Right ventricle myocardium superior (tissue), 1 donor: Measurements from ENCODE around the gene ZGPAT. TPM values are rescaled to one million over a fixed set of nuclear protein-coding genes. Genes with fewer than 3 reads are reported as not detected.

ENCODE experiments used
- ATAC-seq: fragments of 200-7000 bp; cut with Tn5 transposase; one replicate; pipeline ENCODE4 v1.9.1; 2020; ENCODE audit warnings: mild to moderate bottlenecking; ENCODE audit not compliant: poor library complexity
- DNase-seq: peaks from one replicate; pipeline ENCODE4 v3.0.0-alpha.2; 2020
- intact Hi-C: fragments of 100-400 bp; cut with DNase I; formaldehyde crosslinking; loops from one replicate; pipeline ENCODE4 v1.11.2; 2022
- total RNA-seq: library from RNA; stranded (reverse); fragmentation: NEBNext Ultra II Directional; extraction: Animal tissue kit (Norgen Biotek cat#: 25700); gene quantifications from one replicate; pipeline ENCODE4 v1.2.1, GENCODE V29; 2021
- donor health status: DM: no; HTN: yes; CAD: no; lungs with severe emphysema.

Gene ZGPAT
- total RNA-seq, 1 donor from 2014 or later = 16.0 TPM

GRCh38 chr20:63748934-63749270, 41.1 kb downstream of the ZGPAT start:
- DNase-seq = no peak
- ATAC-seq = no peak
- intact Hi-C loops = no loop called here

GRCh38 chr20:63749597-63750508, 42.0 kb downstream of the ZGPAT start:
- DNase-seq (no peak), ATAC-seq (no peak)
- intact Hi-C loops = no loop called here

DNA sequence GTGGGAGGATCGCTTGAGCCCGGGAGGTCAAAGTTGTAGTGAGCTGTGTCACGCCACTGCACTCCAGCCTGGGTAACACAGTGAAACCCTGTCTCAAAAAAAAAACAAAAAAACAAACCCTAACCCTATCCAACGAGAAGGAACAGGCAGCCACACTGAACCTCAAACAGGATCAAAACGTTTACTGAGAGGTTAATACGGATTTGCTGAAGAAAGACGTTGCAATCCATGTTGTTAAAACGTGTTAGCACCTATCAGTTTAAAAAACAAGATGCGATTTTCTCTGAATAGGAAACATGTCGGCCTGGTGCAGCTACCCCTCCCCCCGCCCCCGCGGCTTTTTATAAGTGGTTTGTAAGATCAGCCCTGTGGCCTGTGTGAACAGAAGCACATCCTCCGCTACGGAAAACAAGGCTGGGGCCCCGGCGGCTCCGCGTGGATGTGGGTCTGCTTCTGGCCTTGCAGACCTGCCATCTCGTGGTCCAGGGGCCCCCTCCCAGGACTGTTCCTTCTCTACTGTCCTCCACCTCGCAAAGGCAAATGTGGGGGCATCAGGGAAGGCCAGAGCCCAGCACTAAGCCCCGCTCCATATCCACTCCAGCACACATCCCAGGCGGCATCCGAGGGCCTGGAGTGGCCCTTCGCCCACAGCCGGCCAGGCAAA, 43.1 kb downstream of the ZGPAT start:
- DNase-seq (no peak), ATAC-seq (no peak)
- intact Hi-C loops = no loop called here

DNA sequence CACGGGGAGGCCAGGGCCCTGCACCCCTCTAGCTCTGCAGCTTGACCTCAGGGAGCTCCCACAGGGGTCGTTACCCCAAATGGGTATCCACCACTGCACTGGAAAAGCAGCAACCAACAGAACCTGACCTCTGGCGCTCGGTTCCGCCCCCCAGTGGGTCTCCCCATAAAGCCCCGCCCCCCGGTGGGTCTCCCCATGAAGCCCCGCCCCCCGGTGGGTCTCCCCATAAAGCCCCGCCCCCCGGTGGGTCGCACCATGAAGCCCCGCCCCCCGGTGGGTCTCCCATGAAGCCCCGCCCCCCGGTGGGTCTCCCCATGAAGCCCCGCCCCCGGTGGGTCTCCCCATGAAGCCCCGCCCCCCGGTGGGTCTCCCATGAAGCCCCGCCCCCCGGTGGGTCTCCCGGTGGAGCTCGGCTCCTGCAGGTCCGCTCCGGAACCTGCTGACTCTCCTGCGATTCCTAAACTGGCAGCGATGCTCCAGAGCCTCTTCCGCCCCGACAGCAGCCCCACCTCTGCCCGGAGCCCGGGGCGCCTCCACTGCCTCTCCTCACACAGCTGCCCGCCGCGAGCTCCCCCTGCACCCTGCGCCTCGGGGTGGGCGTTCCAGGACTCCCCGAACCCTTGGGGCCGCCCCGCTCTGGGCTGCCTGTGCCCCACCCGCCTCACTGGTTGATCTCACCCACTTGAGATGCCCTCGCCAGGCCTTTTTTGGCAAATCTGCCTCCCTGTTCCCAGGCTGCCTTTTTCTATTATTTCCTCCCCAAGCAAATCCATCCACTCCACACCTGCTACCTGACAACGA, 43.8 kb downstream of the ZGPAT start:
- ATAC-seq = no peak
- intact Hi-C loops = no loop called here
- no peak for DNase-seq

DNA sequence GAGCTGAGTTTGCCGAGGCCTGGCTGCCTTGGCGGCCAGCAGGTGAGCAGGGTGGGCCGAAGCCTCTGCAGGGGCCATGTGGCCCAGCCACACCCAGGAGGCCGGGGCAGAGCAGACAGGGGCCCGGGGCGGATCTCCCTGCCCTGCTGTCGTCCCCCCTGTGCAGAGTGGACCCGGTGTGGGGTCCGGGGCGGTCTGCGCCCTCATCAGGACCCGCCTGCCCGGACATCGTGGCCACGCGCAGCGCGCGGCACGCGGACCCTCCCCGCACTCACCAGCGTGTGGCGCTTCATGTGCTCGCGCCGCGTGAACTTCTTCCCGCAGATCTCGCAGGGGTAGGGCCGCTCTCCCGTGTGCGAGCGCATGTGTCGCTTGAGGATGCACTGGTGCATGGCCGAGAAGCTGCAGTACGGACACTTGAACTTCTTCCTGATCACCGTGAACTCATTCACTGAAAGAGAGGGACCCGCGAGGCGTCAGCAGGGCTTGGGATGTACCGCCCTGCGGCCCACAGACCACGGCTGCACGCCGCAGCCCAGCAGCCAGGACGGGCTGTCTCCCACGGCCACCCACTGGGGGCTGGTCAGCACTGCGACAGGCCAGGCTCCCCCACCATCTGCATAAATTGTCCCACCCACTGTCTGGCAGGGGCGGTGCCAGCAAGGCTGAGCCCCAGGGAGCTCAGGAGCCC, 44.7 kb downstream of the ZGPAT start:
- DNase-seq (no peak), ATAC-seq (no peak)
- intact Hi-C loops = no loop called here

DNA sequence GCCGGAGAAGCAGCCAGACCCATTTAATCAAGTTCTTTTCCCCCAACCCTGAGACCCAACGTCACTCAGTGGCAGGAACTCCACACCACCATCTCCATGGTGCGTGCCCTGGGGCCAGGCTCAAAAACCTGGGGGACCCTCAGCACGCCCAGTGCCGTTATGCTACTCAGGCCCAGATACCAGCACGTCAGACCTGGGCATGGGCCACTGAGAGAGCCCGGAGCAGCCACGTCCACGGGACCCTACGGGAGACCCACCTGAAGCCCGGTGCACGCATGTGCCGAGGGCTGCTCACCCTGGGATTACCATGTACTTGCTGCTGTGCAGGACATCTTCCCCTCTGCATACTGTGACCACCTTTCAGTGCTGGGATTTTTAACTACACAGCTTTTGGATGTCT, 45.5 kb downstream of the ZGPAT start:
- DNase-seq = no peak
- intact Hi-C loops = no loop called here
- ATAC-seq = no peak

GRCh38 chr20:63754008-63754407, 46.2 kb downstream of the ZGPAT start:
- no peak for DNase-seq
- peak; percentile 14 for ATAC-seq
- intact Hi-C loops = no loop called here

DNA sequence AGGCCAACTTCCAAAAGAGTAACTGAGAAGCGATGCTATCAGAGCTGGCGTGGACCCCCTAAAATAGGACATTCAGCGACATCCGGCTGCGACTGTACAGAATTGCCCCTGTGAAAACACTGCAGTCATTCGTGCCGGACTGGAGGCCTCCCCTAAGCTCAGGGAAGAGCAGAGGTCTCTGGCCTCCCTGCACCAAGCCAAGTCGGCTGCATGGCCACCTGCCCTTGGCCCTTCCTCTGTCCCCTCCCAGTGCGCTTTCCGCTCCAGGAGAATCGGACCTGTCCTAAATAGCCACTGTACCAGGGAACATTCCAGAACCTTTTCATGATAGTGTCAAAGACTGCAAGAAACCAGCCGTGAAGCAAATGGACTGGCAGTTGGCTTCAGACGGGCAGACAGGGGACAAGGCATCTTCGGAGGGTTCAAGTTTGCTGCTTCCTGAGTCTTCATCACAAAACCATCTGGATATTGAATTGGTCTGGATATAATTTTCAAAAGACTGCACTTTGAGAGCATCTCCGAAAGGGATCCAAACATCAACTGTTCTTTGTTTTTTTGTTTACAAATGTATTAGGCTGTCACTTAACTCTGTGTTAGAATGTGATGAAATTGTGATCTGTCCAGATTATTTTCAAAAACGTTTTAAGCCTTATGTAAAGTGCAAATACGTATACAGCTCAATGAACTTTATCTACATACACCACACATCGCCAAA, 48.3 kb downstream of the ZGPAT start:
- DNase-seq = no peak
- ATAC-seq = no peak
- intact Hi-C loops = no loop called here

GRCh38 chr20:63756648-63756991, 48.8 kb downstream of the ZGPAT start:
- DNase-seq = no peak
- no peak for ATAC-seq
- intact Hi-C loops = no loop called here

GRCh38 chr20:63758152-63758551, 50.3 kb downstream of the ZGPAT start:
- ATAC-seq = no peak
- DNase-seq = no peak
- intact Hi-C loops = no loop called here

GRCh38 chr20:63759377-63759901, 51.6 kb downstream of the ZGPAT start:
- ATAC-seq (no peak), DNase-seq (no peak)
- intact Hi-C loops = no loop called here

DNA sequence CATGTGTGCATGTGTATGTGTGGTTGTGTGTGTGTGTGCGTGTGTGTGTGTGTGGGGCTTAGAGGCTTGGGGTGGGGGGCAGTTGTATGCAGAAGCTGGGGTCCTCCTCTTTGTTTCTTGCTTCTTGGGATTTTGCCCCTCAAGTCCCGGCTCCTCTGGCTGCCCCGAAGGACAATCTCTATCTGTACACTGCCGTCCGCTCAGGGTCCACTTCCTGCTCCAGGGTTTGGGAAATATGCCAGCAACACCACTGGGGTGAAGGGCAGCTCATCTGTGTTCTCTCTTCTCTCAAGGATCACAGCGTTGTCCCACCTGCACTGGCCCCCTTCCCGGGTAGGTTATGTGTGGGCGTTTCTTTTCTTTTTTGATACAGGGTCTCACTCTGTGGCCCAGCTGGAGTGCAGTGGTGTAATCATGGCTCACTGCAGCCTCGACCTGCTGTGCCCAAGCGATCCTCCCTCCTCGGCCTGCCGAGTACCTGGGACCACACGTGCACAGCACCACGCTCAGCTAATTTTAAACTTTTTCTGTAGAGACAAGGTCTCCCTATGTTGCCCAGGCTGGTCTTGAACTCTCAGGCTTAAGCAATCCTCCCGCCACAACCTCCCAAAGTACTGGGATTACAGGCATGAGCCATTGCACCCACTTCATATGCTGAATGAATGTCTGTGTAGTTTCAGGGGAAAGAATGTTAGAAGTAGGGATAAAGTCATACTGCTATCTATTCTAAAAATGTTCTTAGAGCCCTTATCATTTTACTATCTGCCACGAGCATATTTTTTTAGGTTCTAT, 57.4 kb downstream of the ZGPAT start:
- DNase-seq = no peak
- ATAC-seq = no peak

GRCh38 chr20:63765902-63766301, 58.1 kb downstream of the ZGPAT start:
- intact Hi-C loops = no loop called here
- no peak for DNase-seq
- ATAC-seq = no peak

More for the DNA sequence above, 57.4 kb downstream of the ZGPAT start:
- intact Hi-C loops = no loop called here

DNA sequence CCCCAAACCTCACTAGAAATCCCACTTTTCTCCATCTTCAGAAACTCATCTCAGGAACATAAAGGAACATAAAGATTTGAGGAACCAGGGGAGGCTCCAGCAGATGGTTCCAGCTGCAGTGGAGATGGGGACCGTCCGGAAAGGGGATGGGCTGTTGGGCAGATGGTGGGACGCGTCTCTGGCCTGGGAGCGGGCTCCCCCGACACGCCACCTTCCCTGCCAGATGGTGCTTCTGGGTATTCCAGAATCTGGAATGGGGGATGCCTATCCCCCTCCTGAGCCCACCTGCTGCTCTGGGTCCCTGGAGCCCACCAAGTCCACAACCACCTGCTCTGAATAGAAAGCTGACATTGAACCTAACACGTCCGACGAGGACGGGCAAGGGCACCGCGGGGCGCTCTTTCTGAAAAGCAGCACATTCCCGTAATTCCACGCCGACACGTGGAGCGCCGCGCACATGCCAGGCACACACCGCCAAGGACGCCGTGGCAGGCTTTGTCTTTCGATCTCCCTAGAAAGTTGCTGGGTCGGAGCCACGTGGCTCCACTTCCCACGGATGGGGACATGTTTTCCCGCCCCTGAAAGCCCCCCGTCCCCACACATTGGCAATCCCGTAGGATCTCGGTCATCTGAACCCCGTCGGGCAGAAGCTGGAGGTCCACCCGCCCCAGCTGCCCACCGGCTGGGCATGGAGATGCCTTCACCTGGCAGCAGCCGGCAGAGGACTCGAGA, 59.0 kb downstream of the ZGPAT start:
- intact Hi-C loops = no loop called here
- ATAC-seq (no peak), DNase-seq (no peak)

DNA sequence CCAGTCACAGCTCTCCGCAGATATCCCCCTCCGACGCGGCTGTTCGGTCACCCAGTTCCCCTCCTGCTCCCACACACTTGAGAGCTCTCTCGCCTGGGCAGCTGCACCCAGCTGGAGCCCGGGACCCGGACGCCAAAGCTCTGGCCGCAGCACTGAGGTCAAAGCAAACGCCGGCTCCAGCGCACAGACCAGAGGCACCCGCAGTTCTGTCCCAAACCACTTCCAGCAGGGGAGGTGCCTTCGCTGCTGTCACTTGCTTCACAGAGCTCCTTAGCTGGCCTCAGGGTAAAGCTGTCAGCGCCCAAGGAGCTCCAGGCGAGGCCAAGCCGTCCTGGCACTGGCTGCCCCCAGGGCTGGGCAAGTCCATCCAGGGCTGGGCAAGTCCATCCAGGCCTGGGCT, 59.6 kb downstream of the ZGPAT start:
- intact Hi-C loops = no loop called here
- ATAC-seq (peak; percentile 45), DNase-seq (no peak)

DNA sequence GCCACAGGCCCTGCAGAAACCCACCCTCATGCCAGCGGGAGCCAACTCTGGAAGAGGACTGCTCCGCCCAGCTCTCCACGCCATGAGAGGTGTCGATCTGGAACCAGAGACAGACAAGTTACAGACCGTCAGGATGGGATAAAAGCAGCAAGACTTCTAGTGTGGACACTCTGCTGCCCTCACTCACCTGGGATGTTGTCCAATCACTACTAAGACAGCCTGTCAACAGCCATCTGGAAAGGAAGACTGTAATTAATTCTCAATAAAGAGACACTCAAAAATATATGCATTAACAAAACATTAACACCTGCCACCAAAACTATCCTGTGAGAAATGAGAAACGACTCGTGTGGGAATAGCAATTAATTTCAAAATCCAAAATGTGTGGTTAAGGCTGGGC, 60.0 kb downstream of the ZGPAT start:
- DNase-seq (no peak), ATAC-seq (no peak)
- intact Hi-C loops = no loop called here
